ENCODE data around the gene KCNH8. TPM values are rescaled to one million over a fixed set of nuclear protein-coding genes. Genes with fewer than 3 reads are reported as not detected.

Gene KCNH8
- total and polyA plus RNA-seq, 10 of the 15 experiments (the other 5 are each of a cell fraction or from before 2014, with no cell fraction given) = under 0.01 to 0.18 (median 0.07) TPM; not detected in 2

DNA sequence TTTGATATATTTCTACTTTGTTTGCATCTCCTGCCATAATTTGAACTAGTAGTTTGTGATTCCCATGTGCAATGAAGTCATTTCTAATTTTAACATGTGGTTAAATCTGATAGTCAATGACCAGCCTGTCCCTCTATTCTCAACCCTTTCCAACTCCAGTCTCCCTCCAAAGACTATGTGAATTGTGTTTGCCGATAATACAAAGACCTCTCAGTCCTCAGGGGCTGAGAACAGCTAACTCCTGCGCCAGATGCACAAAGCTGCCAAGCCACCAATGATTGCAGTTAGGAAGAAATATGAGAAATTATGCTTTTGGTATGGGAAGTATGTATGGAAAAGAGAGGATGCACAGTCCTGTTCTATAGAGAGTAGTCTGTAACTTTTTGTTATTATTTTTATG lies 54.0 kb downstream of the KCNH8 start:
- in situ Hi-C loops (cut with MboI) = no loop called here
- H4K20me1 ChIP-seq (ENCODE audit: control insufficient read depth, insufficient read depth) = no peaks in the 10 kb centered on the region
- H3K79me2 ChIP-seq (ENCODE audit: control insufficient read depth, insufficient read depth, low read length) = no peaks in the 10 kb centered on the region
- H3K4me2 ChIP-seq (ENCODE audit: control insufficient read depth, insufficient read depth) = no peak overlapping the region
- H3K9me3 ChIP-seq (replicated peaks; ENCODE audit: control insufficient read depth, insufficient read depth, low read length) = no peaks in the 10 kb centered on the region
- no peak overlapping the region for H2AFZ ChIP-seq (ENCODE audit: control insufficient read depth, low read depth, low read length)
- intact Hi-C loops (cut with micrococcal nuclease; ENCODE audit: unreplicated experiment) = no loop called here
- DNase-seq (ENCODE audit: low read depth, low spot score) = no peak
- no peak for FAIRE-seq
- RAD21 ChIA-PET (ENCODE audit: unreplicated experiment) = no interaction called here
- H3K4me1 ChIP-seq (ENCODE audit: control insufficient read depth, insufficient read depth, low read length) = no peaks in the 10 kb centered on the region
- WGBS (ENCODE audit: insufficient coverage, insufficient replicate concordance, low lambda C conversion rate, missing lambda C conversion rate) = 61% methylated on average over 2 of the region's 2 CpGs
- H3K27me3 ChIP-seq (replicated peaks in 1 of 2; ENCODE audit: control insufficient read depth in 2 of 2, insufficient read depth in 2 of 2, low read length in 1 of 2) = no peaks in the 10 kb centered on the region
- no peak for ATAC-seq
- CTCF ChIA-PET = no interaction called here
- no peak overlapping the region for H3K9ac ChIP-seq (ENCODE audit: control insufficient read depth, insufficient read depth, low read length)
- H3K36me3 ChIP-seq (ENCODE audit: control insufficient read depth in 2 of 2, insufficient read depth in 2 of 2, low read length in 1 of 2) = no peaks in the 10 kb centered on the region
- POLR2A ChIA-PET = no interaction called here
- no peak overlapping the region for H3K27ac ChIP-seq (ENCODE audit: control insufficient read depth, insufficient read depth)
- no TSS peak for BruUV-seq (replicated peaks)
- SMC1A ChIA-PET (ENCODE audit: uncharacterized antibody, unreplicated experiment) = no interaction called here
- no peak overlapping the region for H3K4me3 ChIP-seq
- TF ChIP-seq, protein P1, sequence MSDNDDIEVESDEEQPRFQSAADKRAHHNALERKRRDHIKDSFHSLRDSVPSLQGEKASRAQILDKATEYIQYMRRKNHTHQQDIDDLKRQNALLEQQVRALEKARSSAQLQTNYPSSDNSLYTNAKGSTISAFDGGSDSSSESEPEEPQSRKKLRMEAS (IDR thresholded peaks at IDR 0.05; ENCODE audit: low read depth, low read length) = no peak
- no peak for TF ChIP-seq KAT2A (conservative IDR thresholded peaks at IDR 0.05; ENCODE audit: control insufficient read depth, low read depth, low read length)
- TF ChIP-seq, protein P2, sequence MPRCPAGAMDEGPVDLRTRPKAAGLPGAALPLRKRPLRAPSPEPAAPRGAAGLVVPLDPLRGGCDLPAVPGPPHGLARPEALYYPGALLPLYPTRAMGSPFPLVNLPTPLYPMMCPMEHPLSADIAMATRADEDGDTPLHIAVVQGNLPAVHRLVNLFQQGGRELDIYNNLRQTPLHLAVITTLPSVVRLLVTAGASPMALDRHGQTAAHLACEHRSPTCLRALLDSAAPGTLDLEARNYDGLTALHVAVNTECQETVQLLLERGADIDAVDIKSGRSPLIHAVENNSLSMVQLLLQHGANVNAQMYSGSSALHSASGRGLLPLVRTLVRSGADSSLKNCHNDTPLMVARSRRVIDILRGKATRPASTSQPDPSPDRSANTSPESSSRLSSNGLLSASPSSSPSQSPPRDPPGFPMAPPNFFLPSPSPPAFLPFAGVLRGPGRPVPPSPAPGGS (IDR thresholded peaks at IDR 0.05; ENCODE audit: borderline replicate concordance, insufficient read depth, low read depth, low read length, poor library complexity, severe bottlenecking) = no peak
- TF ChIP-seq, protein P3, sequence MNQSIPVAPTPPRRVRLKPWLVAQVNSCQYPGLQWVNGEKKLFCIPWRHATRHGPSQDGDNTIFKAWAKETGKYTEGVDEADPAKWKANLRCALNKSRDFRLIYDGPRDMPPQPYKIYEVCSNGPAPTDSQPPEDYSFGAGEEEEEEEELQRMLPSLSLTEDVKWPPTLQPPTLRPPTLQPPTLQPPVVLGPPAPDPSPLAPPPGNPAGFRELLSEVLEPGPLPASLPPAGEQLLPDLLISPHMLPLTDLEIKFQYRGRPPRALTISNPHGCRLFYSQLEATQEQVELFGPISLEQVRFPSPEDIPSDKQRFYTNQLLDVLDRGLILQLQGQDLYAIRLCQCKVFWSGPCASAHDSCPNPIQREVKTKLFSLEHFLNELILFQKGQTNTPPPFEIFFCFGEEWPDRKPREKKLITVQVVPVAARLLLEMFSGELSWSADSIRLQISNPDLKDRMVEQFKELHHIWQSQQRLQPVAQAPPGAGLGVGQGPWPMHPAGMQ (IDR thresholded peaks at IDR 0.05; ENCODE audit: borderline replicate concordance) = no peak
- no peak for TF ChIP-seq MYC (IDR thresholded peaks at IDR 0.05; ENCODE audit: insufficient read depth, insufficient read length, insufficient replicate concordance, low read length, severe bottlenecking)
- TF ChIP-seq POU2F2 (IDR thresholded peaks at IDR 0.05; ENCODE audit: borderline replicate concordance, low read depth, low read length) = no peak
- TF ChIP-seq, protein P4, sequence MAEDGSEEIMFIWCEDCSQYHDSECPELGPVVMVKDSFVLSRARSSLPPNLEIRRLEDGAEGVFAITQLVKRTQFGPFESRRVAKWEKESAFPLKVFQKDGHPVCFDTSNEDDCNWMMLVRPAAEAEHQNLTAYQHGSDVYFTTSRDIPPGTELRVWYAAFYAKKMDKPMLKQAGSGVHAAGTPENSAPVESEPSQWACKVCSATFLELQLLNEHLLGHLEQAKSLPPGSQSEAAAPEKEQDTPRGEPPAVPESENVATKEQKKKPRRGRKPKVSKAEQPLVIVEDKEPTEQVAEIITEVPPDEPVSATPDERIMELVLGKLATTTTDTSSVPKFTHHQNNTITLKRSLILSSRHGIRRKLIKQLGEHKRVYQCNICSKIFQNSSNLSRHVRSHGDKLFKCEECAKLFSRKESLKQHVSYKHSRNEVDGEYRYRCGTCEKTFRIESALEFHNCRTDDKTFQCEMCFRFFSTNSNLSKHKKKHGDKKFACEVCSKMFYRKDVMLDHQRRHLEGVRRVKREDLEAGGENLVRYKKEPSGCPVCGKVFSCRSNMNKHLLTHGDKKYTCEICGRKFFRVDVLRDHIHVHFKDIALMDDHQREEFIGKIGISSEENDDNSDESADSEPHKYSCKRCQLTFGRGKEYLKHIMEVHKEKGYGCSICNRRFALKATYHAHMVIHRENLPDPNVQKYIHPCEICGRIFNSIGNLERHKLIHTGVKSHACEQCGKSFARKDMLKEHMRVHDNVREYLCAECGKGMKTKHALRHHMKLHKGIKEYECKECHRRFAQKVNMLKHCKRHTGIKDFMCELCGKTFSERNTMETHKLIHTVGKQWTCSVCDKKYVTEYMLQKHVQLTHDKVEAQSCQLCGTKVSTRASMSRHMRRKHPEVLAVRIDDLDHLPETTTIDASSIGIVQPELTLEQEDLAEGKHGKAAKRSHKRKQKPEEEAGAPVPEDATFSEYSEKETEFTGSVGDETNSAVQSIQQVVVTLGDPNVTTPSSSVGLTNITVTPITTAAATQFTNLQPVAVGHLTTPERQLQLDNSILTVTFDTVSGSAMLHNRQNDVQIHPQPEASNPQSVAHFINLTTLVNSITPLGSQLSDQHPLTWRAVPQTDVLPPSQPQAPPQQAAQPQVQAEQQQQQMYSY (CRISPR knock-in tag; IDR thresholded peaks at IDR 0.05) = no peak
- TF ChIP-seq NFXL1 (IDR thresholded peaks at IDR 0.05; ENCODE audit: borderline replicate concordance) = no peak
- TF ChIP-seq RBBP5 (conservative IDR thresholded peaks at IDR 0.05) = no peak
- TF ChIP-seq FOS (IDR thresholded peaks at IDR 0.05; ENCODE audit: borderline replicate concordance, extremely low read depth, insufficient read length) = no peak
- TF ChIP-seq TARDBP (IDR thresholded peaks at IDR 0.05; ENCODE audit: borderline replicate concordance) = no peak
- no peak for TF ChIP-seq SREBF1 (IDR thresholded peaks at IDR 0.05; ENCODE audit: low read length)
- TF ChIP-seq, protein P5, sequence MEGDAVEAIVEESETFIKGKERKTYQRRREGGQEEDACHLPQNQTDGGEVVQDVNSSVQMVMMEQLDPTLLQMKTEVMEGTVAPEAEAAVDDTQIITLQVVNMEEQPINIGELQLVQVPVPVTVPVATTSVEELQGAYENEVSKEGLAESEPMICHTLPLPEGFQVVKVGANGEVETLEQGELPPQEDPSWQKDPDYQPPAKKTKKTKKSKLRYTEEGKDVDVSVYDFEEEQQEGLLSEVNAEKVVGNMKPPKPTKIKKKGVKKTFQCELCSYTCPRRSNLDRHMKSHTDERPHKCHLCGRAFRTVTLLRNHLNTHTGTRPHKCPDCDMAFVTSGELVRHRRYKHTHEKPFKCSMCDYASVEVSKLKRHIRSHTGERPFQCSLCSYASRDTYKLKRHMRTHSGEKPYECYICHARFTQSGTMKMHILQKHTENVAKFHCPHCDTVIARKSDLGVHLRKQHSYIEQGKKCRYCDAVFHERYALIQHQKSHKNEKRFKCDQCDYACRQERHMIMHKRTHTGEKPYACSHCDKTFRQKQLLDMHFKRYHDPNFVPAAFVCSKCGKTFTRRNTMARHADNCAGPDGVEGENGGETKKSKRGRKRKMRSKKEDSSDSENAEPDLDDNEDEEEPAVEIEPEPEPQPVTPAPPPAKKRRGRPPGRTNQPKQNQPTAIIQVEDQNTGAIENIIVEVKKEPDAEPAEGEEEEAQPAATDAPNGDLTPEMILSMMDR (IDR thresholded peaks at IDR 0.05 in 2 of 3, conservative IDR thresholded peaks at IDR 0.05 in 1 of 3; ENCODE audit: control insufficient read depth in 2 of 3, extremely low read depth in 1 of 3, insufficient read depth in 1 of 3, low read depth in 3 of 3, low read length in 3 of 3) = no peak
- TF ChIP-seq TCF7 (IDR thresholded peaks at IDR 0.05; ENCODE audit: borderline replicate concordance) = no peak
- TF ChIP-seq NFYA (IDR thresholded peaks at IDR 0.05; ENCODE audit: borderline replicate concordance, low read depth, low read length) = no peak
- no peak for TF ChIP-seq HDAC6 (IDR thresholded peaks at IDR 0.05; ENCODE audit: unreplicated experiment)
- no peak for TF ChIP-seq TCF12 (IDR thresholded peaks at IDR 0.05; ENCODE audit: low read depth, low read length)
